Neural crest cell (in vitro differentiated cells): Measurements from ENCODE around the gene UTS2R. TPM values are rescaled to one million over a fixed set of nuclear protein-coding genes. Genes with fewer than 3 reads are reported as not detected.

Experiments
- DNase-seq: peaks from one replicate; pipeline ENCODE4 v3.0.0; 2021; ENCODE audit warnings: low read depth, mixed read lengths, low spot score
- H3K27ac Mint-ChIP-seq: one replicate; pipeline ENCODE4 v1.8.0; 2021; ENCODE audit warnings: mild to moderate bottlenecking, mixed read lengths; ENCODE audit not compliant: unreplicated experiment
- H3K27me3 Mint-ChIP-seq: 2 replicates; pipeline ENCODE4 v1.8.0; 2021; ENCODE audit warnings: low read depth, mild to moderate bottlenecking, mixed read lengths
- H3K36me3 Mint-ChIP-seq: 2 replicates; pipeline ENCODE4 v1.8.0; 2021; ENCODE audit warnings: low read depth, mild to moderate bottlenecking, mixed read lengths
- H3K4me1 Mint-ChIP-seq: 2 replicates; pipeline ENCODE4 v1.8.0; 2021; ENCODE audit warnings: mixed read lengths
- H3K4me3 Mint-ChIP-seq: one replicate; pipeline ENCODE4 v1.8.0; 2021; ENCODE audit warnings: mild to moderate bottlenecking, mixed read lengths
- H3K9me3 Mint-ChIP-seq: 2 replicates; pipeline ENCODE4 v1.8.0; 2021; ENCODE audit warnings: mixed read lengths
- total RNA-seq: library from RNA; stranded (reverse); gene quantifications from 2 replicates; pipeline ENCODE4 v1.2.1, GENCODE V29; 2021
- TF ChIP-seq, protein P1 (sequence below): fragments of 200-600 bp; sonication (generic); conservative IDR thresholded peaks from 2 replicates; pipeline ENCODE4 v1.5.0; 2021; ENCODE audit warnings: antibody characterized with exemption, mild to moderate bottlenecking

The UTS2R gene
- total RNA-seq, 1 donor from 2014 or later, result not detected

DNA sequence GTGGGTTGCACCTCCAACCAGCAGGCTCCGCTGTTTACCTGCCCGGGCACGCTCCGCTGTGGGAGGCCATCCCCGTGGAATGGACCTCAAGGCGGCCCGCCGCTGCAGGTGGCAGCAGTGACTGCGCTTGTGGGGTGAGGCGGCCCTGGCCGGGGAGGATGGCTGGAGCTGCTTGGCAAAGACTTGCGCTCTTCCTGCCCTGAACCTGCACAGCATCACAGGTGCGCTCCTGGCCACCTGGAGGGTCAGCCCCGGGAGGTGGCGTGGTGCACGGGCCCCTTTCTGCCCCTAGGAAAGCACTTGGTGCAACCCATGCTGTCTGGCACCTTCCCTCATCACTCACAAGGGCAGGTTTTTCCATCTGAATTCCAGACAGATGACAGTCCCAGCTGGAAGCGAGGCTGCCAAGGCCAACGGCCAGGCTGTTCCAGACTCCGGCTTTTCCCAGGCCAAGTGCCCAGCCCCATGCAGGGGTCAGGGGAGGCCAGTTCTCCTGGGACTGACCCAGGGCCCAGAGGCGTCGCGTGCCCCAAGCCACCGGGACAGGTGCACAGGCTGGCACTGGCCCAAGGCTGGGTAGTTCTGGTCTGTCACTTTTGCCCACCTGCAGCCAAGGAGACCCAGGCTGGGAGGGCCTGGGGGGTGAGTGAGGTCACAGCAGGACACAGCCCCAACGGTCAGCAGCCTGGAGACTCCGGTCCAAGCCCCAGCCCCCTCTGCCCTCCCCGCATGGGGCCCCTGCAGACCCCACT lies 13.3 kb downstream of the UTS2R start:
- Mint-ChIP-seq H3K4me1 (peaks cover 3% of the 10 kb centered on the region), H3K27ac (no peak overlapping the region), H3K27me3 (peaks cover 12% of the 10 kb centered on the region), H3K4me3 (no peak overlapping the region), H3K36me3 (no peaks in the 10 kb centered on the region), H3K9me3 (no peaks in the 10 kb centered on the region)
- DNase-seq, result no peak
- TF ChIP-seq, protein P1, sequence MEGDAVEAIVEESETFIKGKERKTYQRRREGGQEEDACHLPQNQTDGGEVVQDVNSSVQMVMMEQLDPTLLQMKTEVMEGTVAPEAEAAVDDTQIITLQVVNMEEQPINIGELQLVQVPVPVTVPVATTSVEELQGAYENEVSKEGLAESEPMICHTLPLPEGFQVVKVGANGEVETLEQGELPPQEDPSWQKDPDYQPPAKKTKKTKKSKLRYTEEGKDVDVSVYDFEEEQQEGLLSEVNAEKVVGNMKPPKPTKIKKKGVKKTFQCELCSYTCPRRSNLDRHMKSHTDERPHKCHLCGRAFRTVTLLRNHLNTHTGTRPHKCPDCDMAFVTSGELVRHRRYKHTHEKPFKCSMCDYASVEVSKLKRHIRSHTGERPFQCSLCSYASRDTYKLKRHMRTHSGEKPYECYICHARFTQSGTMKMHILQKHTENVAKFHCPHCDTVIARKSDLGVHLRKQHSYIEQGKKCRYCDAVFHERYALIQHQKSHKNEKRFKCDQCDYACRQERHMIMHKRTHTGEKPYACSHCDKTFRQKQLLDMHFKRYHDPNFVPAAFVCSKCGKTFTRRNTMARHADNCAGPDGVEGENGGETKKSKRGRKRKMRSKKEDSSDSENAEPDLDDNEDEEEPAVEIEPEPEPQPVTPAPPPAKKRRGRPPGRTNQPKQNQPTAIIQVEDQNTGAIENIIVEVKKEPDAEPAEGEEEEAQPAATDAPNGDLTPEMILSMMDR, result no peak

DNA sequence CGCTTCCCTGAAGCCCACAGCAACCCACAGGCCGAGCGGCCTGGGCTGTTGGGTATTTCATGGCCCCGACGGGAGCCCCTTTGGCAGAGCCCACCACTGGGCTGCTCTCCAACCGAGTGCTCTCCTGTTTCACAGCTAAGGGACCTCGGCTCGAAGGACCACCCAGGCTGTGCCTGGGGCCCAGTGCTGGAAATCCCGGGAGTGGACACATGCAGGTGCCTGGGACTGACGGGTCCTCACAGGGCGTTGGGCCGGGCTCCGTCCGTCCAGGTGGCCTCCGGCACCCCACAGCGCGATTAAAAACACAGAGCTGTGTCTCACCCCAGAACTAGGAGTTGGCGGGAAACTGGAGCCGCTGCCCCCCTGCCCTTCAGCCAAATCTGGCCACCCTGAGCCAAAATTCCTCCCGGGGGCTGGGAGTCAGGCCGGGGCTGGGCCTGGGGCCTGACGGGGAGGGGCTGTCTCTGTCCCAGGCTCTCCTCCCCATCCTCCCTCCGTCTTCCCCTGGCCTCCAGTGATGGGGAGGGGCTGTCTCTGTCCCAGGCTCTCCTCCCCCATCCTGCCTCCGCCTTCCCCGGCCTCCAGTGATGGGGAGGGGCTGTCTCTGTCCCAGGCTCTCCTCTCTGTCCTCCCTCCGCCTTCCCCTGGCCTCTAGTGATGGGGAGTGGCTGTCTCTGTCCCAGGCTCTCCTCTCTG lies 14.1 kb downstream of the UTS2R start:
- H3K9me3 Mint-ChIP-seq, result no peaks in the 10 kb centered on the region
- no peaks in the 10 kb centered on the region for H3K36me3 Mint-ChIP-seq
- no peak overlapping the region for H3K27ac Mint-ChIP-seq
- H3K27me3 Mint-ChIP-seq, result peaks cover 8% of the 10 kb centered on the region
- TF ChIP-seq, protein P1, result no peak
- DNase-seq, result no peak
- H3K4me1 Mint-ChIP-seq, result no peaks in the 10 kb centered on the region
- H3K4me3 Mint-ChIP-seq, result no peak overlapping the region

DNA sequence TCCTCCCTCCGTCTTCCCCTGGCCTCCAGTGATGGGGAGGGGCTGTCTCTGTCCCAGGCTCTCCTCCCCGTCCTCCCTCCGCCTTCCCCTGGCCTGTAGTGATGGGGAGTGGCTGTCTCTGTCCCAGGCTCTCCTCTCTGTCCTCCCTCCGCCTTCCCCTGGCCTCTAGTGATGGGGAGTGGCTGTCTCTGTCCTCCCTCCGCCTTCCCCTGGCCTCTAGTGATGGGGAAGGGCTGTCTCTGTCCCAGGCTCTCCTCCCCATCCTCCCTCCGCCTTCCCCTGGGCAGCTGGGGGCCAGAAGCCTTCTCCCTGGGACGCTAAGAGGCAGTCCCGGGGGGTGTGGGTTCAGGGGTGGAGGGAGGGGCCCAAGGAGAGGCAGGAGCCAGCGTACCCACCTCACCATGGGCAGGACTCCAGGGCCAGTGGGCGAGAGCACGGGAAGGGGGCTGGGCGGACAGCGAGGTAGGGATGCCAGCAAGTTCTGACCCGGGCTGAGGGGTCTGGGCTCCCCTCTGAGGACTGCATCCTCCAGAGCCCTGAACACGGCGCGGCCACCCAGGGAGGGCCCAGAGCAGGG lies 14.8 kb downstream of the UTS2R start:
- Mint-ChIP-seq H3K9me3 (no peaks in the 10 kb centered on the region), H3K36me3 (no peaks in the 10 kb centered on the region), H3K27ac (no peak overlapping the region), H3K4me3 (no peak overlapping the region), H3K4me1 (no peaks in the 10 kb centered on the region), H3K27me3 (peaks cover 5% of the 10 kb centered on the region)
- TF ChIP-seq, protein P1, result no peak
- no peak for DNase-seq

DNA sequence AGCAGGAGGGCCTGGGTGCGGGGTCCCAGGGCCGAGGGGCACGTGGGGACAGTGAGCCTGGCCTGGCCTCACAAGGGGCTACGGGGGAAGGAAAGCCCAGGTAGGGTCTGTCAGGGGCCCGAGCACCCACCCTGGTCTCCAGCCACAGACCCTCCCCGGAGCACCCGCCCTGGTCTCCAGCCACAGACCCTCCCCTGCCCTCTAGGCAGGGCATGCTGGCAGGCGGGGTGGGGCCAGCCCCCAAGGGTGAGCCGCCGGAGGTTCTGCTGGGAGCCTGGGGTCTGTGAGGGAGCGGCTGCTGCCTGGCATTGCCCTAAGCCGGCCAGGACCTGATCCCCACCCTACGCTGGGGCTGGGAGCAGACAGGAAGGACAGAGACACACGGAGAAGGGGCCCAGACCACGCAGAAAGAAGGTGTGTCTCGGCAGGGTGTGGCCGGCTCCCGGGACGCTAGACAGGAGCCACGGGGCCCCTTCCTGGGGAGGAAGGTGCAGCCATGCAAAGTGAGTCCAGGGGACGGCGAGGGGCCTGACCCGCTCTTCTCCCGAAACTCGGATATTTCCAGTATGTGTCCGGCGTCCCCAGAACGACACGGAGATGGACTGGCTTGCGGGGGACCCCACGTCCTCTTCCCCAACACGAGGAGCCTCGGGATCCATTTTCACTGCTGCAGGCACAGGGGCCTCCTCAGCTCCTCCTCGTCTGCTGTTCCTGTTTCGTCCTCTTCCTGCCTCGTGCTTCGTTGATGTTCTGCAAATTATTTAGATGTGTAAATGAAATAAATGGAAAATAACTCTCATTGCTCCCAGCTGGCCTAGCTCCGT lies 15.5 kb downstream of the UTS2R start:
- Mint-ChIP-seq H3K9me3 (no peaks in the 10 kb centered on the region), H3K4me3 (no peak overlapping the region), H3K4me1 (no peaks in the 10 kb centered on the region), H3K27me3 (peaks cover 2% of the 10 kb centered on the region), H3K27ac (no peak overlapping the region), H3K36me3 (no peaks in the 10 kb centered on the region)
- TF ChIP-seq, protein P1, result no peak
- no peak for DNase-seq

DNA sequence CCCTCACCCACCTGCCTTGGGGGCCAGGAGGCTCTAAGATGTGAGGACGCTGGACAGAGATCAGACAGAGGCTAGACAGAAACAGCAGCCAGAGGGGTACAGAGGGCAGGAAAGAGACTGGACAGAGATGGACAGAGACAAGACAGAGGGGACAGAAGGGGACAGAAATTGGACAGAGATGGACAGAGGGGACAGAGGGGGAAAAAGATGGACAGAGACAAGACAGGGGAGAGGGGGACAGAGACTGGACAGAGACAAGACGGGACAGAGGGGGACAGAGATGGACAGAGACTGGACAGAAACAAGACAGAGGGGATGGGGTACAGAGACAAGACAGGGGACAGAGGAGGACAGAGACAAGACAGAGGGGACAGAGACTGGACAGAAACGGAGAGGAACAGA lies 16.1 kb downstream of the UTS2R start:
- Mint-ChIP-seq H3K9me3 (no peaks in the 10 kb centered on the region), H3K4me1 (no peaks in the 10 kb centered on the region), H3K27ac (no peak overlapping the region), H3K36me3 (no peaks in the 10 kb centered on the region), H3K4me3 (no peak overlapping the region), H3K27me3 (peaks cover 2% of the 10 kb centered on the region)
- no peak for DNase-seq
- TF ChIP-seq, protein P1, result no peak
